ENCODE measurements around the gene ALDH3B1.

DNA sequence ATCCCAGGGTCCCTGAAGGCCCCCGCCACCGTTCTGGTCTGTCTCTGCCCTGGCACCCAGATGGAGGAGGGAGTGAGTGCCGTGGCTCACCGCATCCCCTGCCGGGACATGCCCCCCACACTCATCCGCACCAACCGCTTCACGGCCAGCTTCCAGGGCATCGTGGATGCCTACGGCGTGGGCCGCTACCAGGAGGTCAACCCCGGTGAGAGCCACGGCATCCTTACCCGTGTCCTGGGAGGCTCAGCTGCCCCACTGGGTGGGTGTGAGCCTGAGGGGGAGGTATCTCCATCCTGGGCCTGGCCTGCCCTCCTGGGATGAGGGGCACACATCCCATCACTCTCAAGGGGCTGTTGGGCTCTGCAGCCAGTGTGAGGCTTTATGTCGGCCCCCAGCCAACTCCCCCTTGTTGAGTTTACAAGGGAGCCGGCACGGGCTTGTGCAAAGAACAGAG, 34.8 kb downstream of the ALDH3B1 start:
- TF ChIP-seq, protein P1, sequence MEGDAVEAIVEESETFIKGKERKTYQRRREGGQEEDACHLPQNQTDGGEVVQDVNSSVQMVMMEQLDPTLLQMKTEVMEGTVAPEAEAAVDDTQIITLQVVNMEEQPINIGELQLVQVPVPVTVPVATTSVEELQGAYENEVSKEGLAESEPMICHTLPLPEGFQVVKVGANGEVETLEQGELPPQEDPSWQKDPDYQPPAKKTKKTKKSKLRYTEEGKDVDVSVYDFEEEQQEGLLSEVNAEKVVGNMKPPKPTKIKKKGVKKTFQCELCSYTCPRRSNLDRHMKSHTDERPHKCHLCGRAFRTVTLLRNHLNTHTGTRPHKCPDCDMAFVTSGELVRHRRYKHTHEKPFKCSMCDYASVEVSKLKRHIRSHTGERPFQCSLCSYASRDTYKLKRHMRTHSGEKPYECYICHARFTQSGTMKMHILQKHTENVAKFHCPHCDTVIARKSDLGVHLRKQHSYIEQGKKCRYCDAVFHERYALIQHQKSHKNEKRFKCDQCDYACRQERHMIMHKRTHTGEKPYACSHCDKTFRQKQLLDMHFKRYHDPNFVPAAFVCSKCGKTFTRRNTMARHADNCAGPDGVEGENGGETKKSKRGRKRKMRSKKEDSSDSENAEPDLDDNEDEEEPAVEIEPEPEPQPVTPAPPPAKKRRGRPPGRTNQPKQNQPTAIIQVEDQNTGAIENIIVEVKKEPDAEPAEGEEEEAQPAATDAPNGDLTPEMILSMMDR (IDR thresholded peaks at IDR 0.05; ENCODE audit: low read depth, low read length): no peak
- TF ChIP-seq EZH2phosphoT487 (IDR thresholded peaks at IDR 0.05; ENCODE audit: low read depth): no peak
